ENCODE results near the gene PSMB3. TPM values are rescaled to one million over a fixed set of nuclear protein-coding genes. Genes with fewer than 3 reads are reported as not detected.

Gene PSMB3
- total and polyA plus RNA-seq, 9 of the 15 experiments (the other 6 are each of a cell fraction or from before 2014, with no cell fraction given) = 460 to 2,775 (median 574) TPM

DNA sequence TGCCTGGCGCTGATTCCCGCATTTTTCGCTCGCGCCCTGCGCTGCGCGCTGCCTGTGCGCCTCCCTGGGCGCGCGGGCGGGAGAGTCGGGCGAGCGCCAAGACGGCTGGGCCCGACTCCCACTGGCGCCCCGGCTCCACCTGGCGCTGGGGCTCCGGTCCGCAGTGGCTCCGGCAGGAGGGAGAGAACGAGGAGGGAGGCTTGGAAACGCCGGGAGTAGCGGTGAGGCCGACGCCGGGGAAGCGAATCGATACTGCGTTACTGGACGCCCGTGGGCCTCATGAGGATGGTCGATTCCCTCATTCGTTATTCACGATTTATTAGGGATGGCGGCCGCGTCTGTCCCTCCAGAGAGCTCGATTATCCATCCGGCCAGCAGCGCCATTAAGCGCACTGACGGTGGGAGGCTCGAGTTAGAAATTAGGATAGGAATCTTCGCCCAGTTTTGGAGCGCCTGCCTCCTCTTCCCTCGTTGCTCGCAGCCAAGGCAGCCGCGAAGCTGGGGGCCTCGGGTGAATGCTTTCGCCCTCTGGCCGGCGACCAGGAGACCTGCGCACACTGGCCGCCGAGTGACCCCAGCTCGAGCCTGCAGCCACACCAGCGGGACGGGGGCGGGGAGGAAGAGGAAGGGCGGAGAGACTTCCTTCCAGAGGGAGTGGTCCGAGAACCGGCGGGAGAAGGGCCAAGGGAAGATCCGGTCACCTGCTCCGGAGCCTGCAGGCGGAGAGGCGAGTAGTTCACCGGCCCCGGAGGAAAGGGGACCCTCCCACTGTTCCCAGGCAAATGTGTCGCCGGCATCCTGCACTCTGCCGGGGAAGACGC is 3.1 kb upstream of the PSMB3 start (continued):
- TF ChIP-seq, protein P1, sequence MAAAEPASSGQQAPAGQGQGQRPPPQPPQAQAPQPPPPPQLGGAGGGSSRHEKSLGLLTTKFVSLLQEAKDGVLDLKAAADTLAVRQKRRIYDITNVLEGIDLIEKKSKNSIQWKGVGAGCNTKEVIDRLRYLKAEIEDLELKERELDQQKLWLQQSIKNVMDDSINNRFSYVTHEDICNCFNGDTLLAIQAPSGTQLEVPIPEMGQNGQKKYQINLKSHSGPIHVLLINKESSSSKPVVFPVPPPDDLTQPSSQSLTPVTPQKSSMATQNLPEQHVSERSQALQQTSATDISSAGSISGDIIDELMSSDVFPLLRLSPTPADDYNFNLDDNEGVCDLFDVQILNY (CRISPR knock-in tag; IDR thresholded peaks at IDR 0.05) = no peak
- TF ChIP-seq DACH1 (IDR thresholded peaks at IDR 0.05; ENCODE audit: partially characterized antibody) = no peak
- peak; percentile 48 for TF ChIP-seq FIP1L1 (IDR thresholded peaks at IDR 0.05; ENCODE audit: low read depth, low read length, poor library complexity, severe bottlenecking)
- TF ChIP-seq EGR1 (conservative IDR thresholded peaks at IDR 0.05) = peak; percentile 91
- TF ChIP-seq, protein P2, sequence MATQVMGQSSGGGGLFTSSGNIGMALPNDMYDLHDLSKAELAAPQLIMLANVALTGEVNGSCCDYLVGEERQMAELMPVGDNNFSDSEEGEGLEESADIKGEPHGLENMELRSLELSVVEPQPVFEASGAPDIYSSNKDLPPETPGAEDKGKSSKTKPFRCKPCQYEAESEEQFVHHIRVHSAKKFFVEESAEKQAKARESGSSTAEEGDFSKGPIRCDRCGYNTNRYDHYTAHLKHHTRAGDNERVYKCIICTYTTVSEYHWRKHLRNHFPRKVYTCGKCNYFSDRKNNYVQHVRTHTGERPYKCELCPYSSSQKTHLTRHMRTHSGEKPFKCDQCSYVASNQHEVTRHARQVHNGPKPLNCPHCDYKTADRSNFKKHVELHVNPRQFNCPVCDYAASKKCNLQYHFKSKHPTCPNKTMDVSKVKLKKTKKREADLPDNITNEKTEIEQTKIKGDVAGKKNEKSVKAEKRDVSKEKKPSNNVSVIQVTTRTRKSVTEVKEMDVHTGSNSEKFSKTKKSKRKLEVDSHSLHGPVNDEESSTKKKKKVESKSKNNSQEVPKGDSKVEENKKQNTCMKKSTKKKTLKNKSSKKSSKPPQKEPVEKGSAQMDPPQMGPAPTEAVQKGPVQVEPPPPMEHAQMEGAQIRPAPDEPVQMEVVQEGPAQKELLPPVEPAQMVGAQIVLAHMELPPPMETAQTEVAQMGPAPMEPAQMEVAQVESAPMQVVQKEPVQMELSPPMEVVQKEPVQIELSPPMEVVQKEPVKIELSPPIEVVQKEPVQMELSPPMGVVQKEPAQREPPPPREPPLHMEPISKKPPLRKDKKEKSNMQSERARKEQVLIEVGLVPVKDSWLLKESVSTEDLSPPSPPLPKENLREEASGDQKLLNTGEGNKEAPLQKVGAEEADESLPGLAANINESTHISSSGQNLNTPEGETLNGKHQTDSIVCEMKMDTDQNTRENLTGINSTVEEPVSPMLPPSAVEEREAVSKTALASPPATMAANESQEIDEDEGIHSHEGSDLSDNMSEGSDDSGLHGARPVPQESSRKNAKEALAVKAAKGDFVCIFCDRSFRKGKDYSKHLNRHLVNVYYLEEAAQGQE (IDR thresholded peaks at IDR 0.05; ENCODE audit: borderline replicate concordance) = no peak
- TF ChIP-seq, protein P2 (CRISPR knock-in tag; IDR thresholded peaks at IDR 0.05; ENCODE audit: low read depth) = no peak
- TF ChIP-seq, protein P3, sequence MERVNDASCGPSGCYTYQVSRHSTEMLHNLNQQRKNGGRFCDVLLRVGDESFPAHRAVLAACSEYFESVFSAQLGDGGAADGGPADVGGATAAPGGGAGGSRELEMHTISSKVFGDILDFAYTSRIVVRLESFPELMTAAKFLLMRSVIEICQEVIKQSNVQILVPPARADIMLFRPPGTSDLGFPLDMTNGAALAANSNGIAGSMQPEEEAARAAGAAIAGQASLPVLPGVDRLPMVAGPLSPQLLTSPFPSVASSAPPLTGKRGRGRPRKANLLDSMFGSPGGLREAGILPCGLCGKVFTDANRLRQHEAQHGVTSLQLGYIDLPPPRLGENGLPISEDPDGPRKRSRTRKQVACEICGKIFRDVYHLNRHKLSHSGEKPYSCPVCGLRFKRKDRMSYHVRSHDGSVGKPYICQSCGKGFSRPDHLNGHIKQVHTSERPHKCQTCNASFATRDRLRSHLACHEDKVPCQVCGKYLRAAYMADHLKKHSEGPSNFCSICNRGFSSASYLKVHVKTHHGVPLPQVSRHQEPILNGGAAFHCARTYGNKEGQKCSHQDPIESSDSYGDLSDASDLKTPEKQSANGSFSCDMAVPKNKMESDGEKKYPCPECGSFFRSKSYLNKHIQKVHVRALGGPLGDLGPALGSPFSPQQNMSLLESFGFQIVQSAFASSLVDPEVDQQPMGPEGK (CRISPR knock-in tag; IDR thresholded peaks at IDR 0.05; ENCODE audit: borderline replicate concordance) = no peak
- TF ChIP-seq TBL1XR1 (IDR thresholded peaks at IDR 0.05; ENCODE audit: low read length in 2 of 2) = no peak
- TF ChIP-seq NFYB (IDR thresholded peaks at IDR 0.05; ENCODE audit: extremely low read depth, insufficient read length) = no peak
- peak; percentile 74; the same call in 1 of the 2 replicates for TF ChIP-seq PHF8 (IDR thresholded peaks at IDR 0.05; ENCODE audit: borderline replicate concordance, low read length)
- TF ChIP-seq TAF7 (tag; IDR thresholded peaks at IDR 0.05) = 0 out of 2 replicates have a peak, but pooled peaks have one; percentile 29
- TF ChIP-seq, protein P4, sequence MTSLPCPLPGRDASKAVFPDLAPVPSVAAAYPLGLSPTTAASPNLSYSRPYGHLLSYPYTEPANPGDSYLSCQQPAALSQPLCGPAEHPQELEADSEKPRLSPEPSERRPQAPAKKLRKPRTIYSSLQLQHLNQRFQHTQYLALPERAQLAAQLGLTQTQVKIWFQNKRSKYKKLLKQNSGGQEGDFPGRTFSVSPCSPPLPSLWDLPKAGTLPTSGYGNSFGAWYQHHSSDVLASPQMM (CRISPR knock-in tag; IDR thresholded peaks at IDR 0.05) = no peak

Measured in K562 (cell line).